ENCODE measurements around the gene TSEN54.

- no peak for TF ChIP-seq CTCF (IDR thresholded peaks at IDR 0.05; ENCODE audit: low read depth, low read length, poor library complexity, severe bottlenecking)
- TF ChIP-seq EZH2phosphoT487 (IDR thresholded peaks at IDR 0.05; ENCODE audit: borderline replicate concordance, low read length): no peak
These were observed 6.6 kb upstream of the TSEN54 start for GRCh38 chr17:75509528-75510258.
